HG02798 (cell line): ENCODE data around the gene GAGE12E.
"Not testable (repeated sequence)": the region's sequence is repeated elsewhere in the genome, so short reads cannot be mapped to it uniquely, and the experiment has no call there.

Source experiments
- ATAC-seq: cut with Tn5 transposase; IDR thresholded peaks from one replicate; pipeline ENCODE4 v1.9.1; 2021; ENCODE audit warnings: mild to moderate bottlenecking; ENCODE audit not compliant: unreplicated experiment, poor library complexity

The GAGE12E gene

GRCh38 chrX:49550989-49551388 lies at the start of gene GAGE12E:
TSS of gene GAGE12E (plus strand) at chrX:49551289. CDS start at chrX:49552444, 1,155 bp downstream.
- not testable (repeated sequence) for ATAC-seq

- not testable (repeated sequence) for ATAC-seq
Measured at GRCh38 chrX:49531877-49532276, 19.2 kb upstream of the GAGE12E start, which contains the start of gene GAGE12C. TSS of gene GAGE12C (plus strand) at chrX:49532177. CDS start at chrX:49533332, 1,155 bp downstream.

GRCh38 chrX:49541433-49541832 lies 9.7 kb upstream of the GAGE12E start, which contains the start of gene GAGE12D:
TSS of gene GAGE12D (plus strand) at chrX:49541733. CDS start at chrX:49542888, 1,155 bp downstream.
- ATAC-seq = not testable (repeated sequence)

GRCh38 chrX:49560542-49560941 lies 9.5 kb downstream of the GAGE12E start, which contains the start of gene GAGE12F:
TSS of gene GAGE12F (plus strand) at chrX:49560842. CDS start at chrX:49561997, 1,155 bp downstream.
- ATAC-seq = not testable (repeated sequence)

- ATAC-seq = not testable (repeated sequence)
Measured at GRCh38 chrX:49568728-49569127, 17.6 kb downstream of the GAGE12E start.

- ATAC-seq = not testable (repeated sequence)
Measured at GRCh38 chrX:49569152-49569551, 18.1 kb downstream of the GAGE12E start.

GRCh38 chrX:49570100-49570499 lies 19.0 kb downstream of the GAGE12E start, which contains the start of gene GAGE12G:
TSS of gene GAGE12G (plus strand) at chrX:49570400. CDS start at chrX:49571555, 1,155 bp downstream.
- not testable (repeated sequence) for ATAC-seq

- ATAC-seq = not testable (repeated sequence)
Measured at GRCh38 chrX:49579649-49580048, 28.6 kb downstream of the GAGE12E start, which contains the start of gene GAGE12H. TSS of gene GAGE12H (plus strand) at chrX:49579949. CDS start at chrX:49581104, 1,155 bp downstream.

- ATAC-seq = not testable (repeated sequence)
Measured at GRCh38 chrX:49589196-49589595, 38.1 kb downstream of the GAGE12E start, which contains the start of gene GAGE2A. TSS of gene GAGE2A (plus strand) at chrX:49589496. CDS start at chrX:49590651, 1,155 bp downstream.

GRCh38 chrX:49589769-49590478 lies 38.8 kb downstream of the GAGE12E start:
- not testable (repeated sequence) for ATAC-seq

- not testable (repeated sequence) for ATAC-seq
Measured at GRCh38 chrX:49590488-49590887, 39.4 kb downstream of the GAGE12E start.

- ATAC-seq = not testable (repeated sequence)
Measured at GRCh38 chrX:49598720-49599119, 47.6 kb downstream of the GAGE12E start, which contains the start of gene GAGE1. TSS of gene GAGE1 (plus strand) at chrX:49599020. CDS start at chrX:49600175, 1,155 bp downstream.
